Embryonic facial prominence (tissue), 1 donor: ENCODE data around the gene TMEM232.
A peak's percentile ranks its signal among the peaks of the same experiment; 100 is the strongest.
"Not testable (repeated sequence)": the region's sequence is repeated elsewhere in the genome, so short reads cannot be mapped to it uniquely, and the experiment has no call there.

ENCODE experiments used
- DNase-seq: peaks from one replicate; pipeline ENCODE4 v3.0.0-alpha.2; 2016; ENCODE audit errors: extremely low spot score

TMEM232 gene

GRCh38 chr5:110726249-110727024 is at the start of gene TMEM232:
TSS of gene TMEM232 (minus strand) at chr5:110726671. CDS start at chr5:110667352, 59,319 bp downstream.
- peak; percentile 32 for DNase-seq

- DNase-seq: no peak
Measured at GRCh38 chr5:110770286-110770685, 43.8 kb upstream of the TMEM232 start.

GRCh38 chr5:110769000-110769681 is 42.7 kb upstream of the TMEM232 start:
- no peak for DNase-seq

GRCh38 chr5:110768138-110768860 is 41.8 kb upstream of the TMEM232 start:
- DNase-seq: no peak

GRCh38 chr5:110760158-110760557 is 33.7 kb upstream of the TMEM232 start:
- DNase-seq: no peak

GRCh38 chr5:110757118-110757729 is 30.8 kb upstream of the TMEM232 start:
- no peak for DNase-seq

GRCh38 chr5:110754181-110754580 is 27.7 kb upstream of the TMEM232 start:
- DNase-seq: no peak

GRCh38 chr5:110753600-110753999 is 27.1 kb upstream of the TMEM232 start:
- no peak for DNase-seq

- DNase-seq: no peak
Measured at GRCh38 chr5:110752953-110753352, 26.5 kb upstream of the TMEM232 start.

- DNase-seq: no peak
Measured at GRCh38 chr5:110751902-110752762, 25.7 kb upstream of the TMEM232 start.

GRCh38 chr5:110738812-110739651 is 12.6 kb upstream of the TMEM232 start, which contains the start of gene SLC25A46:
TSS of gene SLC25A46 (plus strand) at chr5:110739007. CDS start at chr5:110739120, 113 bp downstream.
- peak; percentile 89 for DNase-seq

GRCh38 chr5:110738503-110738811 is 12.0 kb upstream of the TMEM232 start:
- DNase-seq: no peak

GRCh38 chr5:110736753-110737152 is 10.3 kb upstream of the TMEM232 start:
- DNase-seq: no peak

GRCh38 chr5:110735556-110735955 is 9.1 kb upstream of the TMEM232 start:
- DNase-seq: no peak

- DNase-seq: no peak
Measured at GRCh38 chr5:110734101-110734500, 7.6 kb upstream of the TMEM232 start.

GRCh38 chr5:110731499-110731898 is 5.0 kb upstream of the TMEM232 start:
- DNase-seq: not testable (repeated sequence)

- DNase-seq: no peak
Measured at GRCh38 chr5:110727025-110727314, 499 bp upstream of the TMEM232 start.

GRCh38 chr5:110718311-110718710 is 8.2 kb downstream of the TMEM232 start:
- DNase-seq: no peak

GRCh38 chr5:110716247-110717245 is 9.9 kb downstream of the TMEM232 start:
- no peak for DNase-seq
